Dermis microvascular lymphatic vessel endothelial cell (primary cell): ENCODE results near the gene TMEM145. TPM values are rescaled to one million over a fixed set of nuclear protein-coding genes. Genes with fewer than 3 reads are reported as not detected.
"Not testable (repeated sequence)": the region's sequence is repeated elsewhere in the genome, so short reads cannot be mapped to it uniquely, and the experiment has no call there.

Experiments
- DNase-seq, 2 donors: peaks; one replicate each; pipeline versions ENCODE4 v3.0.0 to v3.0.0-alpha.2; 2010; ENCODE audit warnings: low read depth in 2 of 2
- total RNA-seq: library from RNA; depleted of rRNA; stranded (reverse); fragments of >200 nt; gene quantifications from 2 replicates; pipeline ENCODE4 v1.2.1, GENCODE V29; 2014

The TMEM145 gene
- 0.25 and 0.26 TPM in 2 replicates for total RNA-seq

- DNase-seq: peak in 1 of 2 donors; percentile 56
Measured at GRCh38 chr19:42313096-42313839, at the start of gene TMEM145. TSS of gene TMEM145 (plus strand) at chr19:42313309. CDS start at chr19:42313377, 68 bp downstream.

GRCh38 chr19:42266105-42266504 lies 47.0 kb upstream of the TMEM145 start:
- not testable (repeated sequence) for DNase-seq

GRCh38 chr19:42266928-42267603 lies 46.0 kb upstream of the TMEM145 start:
- not testable (repeated sequence) for DNase-seq

GRCh38 chr19:42267644-42268141 lies 45.4 kb upstream of the TMEM145 start:
- no peak for DNase-seq

- DNase-seq: peak; percentile 99 to 100
Measured at GRCh38 chr19:42268142-42268703, 44.9 kb upstream of the TMEM145 start.

- peak; percentile 100 for DNase-seq
Measured at GRCh38 chr19:42268704-42269477, 44.2 kb upstream of the TMEM145 start, which contains the start of gene CIC. TSS of gene CIC (plus strand) at chr19:42269252. CDS start at chr19:42271784, 2,532 bp downstream.

GRCh38 chr19:42269478-42270345 lies 43.4 kb upstream of the TMEM145 start:
- DNase-seq: no peak

GRCh38 chr19:42270346-42271044 lies 42.6 kb upstream of the TMEM145 start:
- peak in 1 of 2 donors; percentile 77 for DNase-seq

GRCh38 chr19:42271045-42271419 lies 42.1 kb upstream of the TMEM145 start:
- no peak for DNase-seq

GRCh38 chr19:42271861-42272534 lies 41.1 kb upstream of the TMEM145 start:
- no peak for DNase-seq

GRCh38 chr19:42272535-42272897 lies 40.6 kb upstream of the TMEM145 start:
- DNase-seq: no peak

- no peak for DNase-seq
Measured at GRCh38 chr19:42272989-42273406, 40.1 kb upstream of the TMEM145 start.

- DNase-seq: no peak
Measured at GRCh38 chr19:42273407-42274064, 39.6 kb upstream of the TMEM145 start.

- DNase-seq: no peak
Measured at GRCh38 chr19:42274065-42274682, 38.9 kb upstream of the TMEM145 start.

GRCh38 chr19:42275103-42275502 lies 38.0 kb upstream of the TMEM145 start:
- DNase-seq: no peak

- DNase-seq: no peak
Measured at GRCh38 chr19:42275517-42275916, 37.6 kb upstream of the TMEM145 start.

GRCh38 chr19:42276284-42276683 lies 36.8 kb upstream of the TMEM145 start:
- DNase-seq: no peak

GRCh38 chr19:42276821-42277220 lies 36.3 kb upstream of the TMEM145 start:
- no peak for DNase-seq
